ENCODE data around the gene RPL10.
"Not testable (repeated sequence)": the region's sequence is repeated elsewhere in the genome, so short reads cannot be mapped to it uniquely, and the experiment has no call there.

The RPL10 gene

GRCh38 chrX:154378799-154379568 lies 19.2 kb upstream of the RPL10 start, which contains the start of gene EMD:
Gene EMD (plus strand): TSS chrX:154379295. CDS start chrX:154379485, 190 bp downstream.
- DNase-seq, result peak; percentile 97

DNA sequence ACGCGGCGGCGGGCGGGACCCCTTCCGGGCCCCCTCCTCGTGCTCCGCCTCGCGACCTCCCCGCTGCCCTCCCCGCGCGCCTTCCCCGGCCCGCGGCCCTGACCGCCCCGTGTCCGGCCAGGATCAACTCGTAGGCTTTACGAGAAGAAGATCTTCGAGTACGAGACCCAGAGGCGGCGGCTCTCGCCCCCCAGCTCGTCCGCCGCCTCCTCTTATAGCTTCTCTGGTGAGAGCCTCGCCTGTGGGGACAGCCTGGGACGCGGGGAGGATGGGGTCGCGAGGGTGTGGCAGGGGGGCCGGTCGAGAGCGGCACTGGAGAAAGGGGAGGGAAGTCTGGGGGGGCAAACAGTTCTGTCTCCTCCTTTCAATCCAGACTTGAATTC lies 18.6 kb upstream of the RPL10 start:
- no peak for DNase-seq

- no peak for DNase-seq
Measured at GRCh38 chrX:154380153-154380552, 18.0 kb upstream of the RPL10 start.

- no peak for DNase-seq
Measured at GRCh38 chrX:154380787-154381186, 17.4 kb upstream of the RPL10 start.

- DNase-seq, result no peak
Measured at GRCh38 chrX:154381271-154381670, 16.9 kb upstream of the RPL10 start.

DNA sequence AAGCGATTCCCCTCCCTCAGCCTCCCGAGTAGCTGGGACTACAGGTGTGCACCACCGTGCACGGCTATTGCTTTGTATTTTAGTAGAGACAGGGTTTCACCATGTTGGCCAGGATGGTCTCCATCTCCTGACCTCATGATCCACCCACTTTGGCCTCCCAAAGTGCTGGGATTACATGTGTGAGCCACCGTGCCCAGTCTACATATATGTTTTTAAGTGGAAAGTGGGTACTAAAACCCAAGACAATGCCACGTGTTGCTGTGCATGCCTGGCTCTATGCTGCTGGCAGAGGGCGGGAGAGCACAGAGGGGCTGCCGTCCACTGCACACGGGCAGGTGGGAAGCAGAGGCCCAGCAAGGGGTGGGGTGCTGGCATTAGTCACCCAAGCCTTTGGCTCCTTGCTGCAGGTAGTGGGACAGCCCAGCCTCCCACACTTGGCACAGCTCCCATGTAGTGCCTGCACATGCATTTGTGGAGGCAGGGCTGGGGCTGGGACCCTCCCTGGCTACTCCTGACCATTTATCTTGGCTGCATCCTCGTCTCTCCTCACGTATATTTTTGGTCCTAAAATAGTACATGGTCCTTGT lies 15.6 kb upstream of the RPL10 start:
- no peak for DNase-seq

DNA sequence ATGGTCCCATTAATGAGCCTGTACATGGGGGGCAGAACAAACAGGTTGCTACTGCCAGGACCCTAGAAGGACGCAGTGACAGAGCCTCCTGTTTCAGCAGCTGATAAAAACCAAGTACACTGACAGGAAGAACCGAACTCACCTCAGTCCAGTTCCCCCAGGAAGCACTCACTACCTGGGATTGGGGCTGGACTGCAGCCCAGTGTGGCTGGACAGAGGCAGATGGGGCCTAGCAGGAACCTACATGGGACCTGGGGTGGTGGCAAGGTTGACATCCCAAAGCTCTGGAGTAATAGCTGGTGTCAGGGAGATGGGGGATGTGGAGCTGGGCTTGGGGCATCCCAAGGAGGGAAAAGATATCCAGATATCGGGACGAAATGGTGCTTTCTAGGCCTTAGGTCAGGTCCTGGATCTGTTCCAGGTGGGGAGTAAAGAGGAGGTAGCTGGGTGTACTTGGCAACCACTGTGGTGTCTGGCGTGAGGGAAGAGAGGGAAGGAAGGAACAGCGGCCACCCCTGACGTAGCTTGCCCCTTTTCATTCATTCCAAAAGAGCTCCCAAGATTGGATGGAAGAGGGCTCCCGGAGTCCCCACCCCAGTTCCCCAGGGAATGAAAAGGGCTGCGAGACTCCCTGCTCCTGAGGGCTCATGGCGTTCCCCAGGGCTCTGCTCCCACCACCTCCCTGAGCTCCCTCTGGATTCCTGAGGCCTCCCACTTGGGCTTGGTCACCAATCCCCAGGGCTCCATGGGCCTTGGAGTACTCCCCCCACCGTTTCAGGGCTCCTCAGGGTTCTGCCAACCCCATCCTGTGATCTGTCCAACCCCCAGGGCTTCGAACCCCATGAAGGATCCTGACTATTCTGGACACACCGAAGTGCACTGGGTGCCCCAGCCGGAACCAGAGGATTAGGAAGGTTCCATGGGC lies 14.6 kb upstream of the RPL10 start:
- no peak for DNase-seq

DNA sequence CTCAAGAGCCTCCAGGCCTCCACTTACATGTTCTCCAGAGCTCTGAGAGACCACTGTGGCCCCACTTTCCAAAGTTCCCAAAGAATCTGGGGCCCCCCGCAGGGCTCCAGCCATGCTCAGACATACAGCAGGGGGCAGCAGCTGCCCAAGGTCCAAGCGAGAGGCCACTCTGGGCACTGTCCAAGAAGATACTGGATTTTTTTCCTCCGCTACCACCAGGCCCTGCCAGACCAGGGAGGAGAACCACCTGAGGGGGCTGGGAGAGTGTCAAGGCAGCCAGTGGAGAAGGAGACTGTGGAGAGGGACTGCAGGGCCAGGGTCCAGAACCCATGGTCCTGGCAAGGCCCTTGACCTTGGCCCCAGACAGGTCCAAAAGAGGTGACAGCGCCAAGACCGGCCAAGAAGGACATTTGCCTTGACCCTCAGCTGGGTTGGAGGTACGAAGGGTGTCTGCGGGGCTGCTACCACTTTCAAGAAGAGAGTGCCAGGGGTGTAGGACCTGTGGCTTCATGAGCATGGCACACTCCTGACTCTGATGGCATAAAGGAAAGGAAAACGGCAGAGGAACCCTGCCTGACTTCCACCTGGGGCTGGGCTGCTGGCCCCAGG lies 13.8 kb upstream of the RPL10 start:
- DNase-seq, result no peak

DNA sequence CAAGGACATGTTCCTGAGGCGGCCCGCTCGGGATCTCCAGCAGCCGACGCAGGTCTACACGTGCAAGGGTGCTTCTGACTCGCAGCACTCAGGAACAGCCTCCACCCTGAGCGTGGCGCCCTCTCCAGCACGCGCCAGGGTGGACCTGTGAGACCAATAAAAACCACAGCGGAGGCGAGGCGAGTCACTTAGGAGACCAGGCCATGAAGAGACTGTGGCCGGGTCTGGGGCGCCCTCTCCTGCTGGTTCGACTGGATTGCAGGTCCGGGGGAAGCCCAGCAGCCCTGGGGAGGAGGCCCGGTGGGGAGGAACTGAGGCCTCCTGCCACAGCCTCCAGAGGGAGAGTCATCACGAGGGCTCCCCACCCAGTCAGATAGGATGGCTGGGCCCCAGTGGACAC lies 10.1 kb upstream of the RPL10 start:
- DNase-seq, result not testable (repeated sequence)

- DNase-seq, result not testable (repeated sequence)
Measured at GRCh38 chrX:154388649-154389048, 9.5 kb upstream of the RPL10 start.

GRCh38 chrX:154389812-154390747 lies 8.1 kb upstream of the RPL10 start:
- DNase-seq, result not testable (repeated sequence)

- DNase-seq, result not testable (repeated sequence)
Measured at GRCh38 chrX:154396363-154396762, 1.8 kb upstream of the RPL10 start.

- peak; percentile 83 for DNase-seq
Measured at GRCh38 chrX:154396973-154397887, 947 bp upstream of the RPL10 start.

GRCh38 chrX:154398668-154399526 lies 720 bp downstream of the RPL10 start:
- peak; percentile 87 for DNase-seq

DNA sequence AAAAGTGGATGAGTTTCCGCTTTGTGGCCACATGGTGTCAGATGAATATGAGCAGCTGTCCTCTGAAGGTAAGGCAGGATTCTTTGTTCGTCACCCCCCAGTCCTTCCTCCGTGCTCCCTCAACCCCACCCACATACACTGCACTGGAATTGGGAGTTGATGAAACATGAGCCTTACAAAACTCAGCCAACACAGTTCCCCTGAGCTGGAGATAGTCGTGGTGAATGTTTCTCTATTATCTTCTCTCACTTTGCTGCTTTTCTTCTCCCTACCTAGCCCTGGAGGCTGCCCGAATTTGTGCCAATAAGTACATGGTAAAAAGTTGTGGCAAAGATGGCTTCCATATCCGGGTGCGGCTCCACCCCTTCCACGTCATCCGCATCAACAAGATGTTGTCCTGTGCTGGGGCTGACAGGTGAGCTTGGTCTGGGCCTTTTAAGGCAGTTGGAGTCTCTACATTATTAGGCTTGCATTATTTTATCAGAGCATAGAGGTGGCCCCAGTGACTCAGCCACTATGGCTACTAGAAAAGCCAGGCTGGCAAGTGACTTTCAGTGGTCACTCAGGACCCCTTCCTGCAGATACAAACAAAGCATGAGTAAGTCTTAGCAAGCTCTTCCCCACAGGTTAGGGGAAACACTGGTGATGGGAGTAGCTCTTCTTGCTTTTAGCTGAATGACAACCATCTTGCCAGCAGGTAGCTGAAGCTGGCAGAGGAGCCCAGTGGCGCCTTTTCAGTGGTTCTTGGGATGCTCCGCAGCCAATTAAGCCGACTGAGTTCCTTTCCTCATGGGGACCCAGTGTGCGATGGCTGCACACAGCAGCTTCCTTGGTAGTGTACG lies 1.6 kb downstream of the RPL10 start:
- DNase-seq, result peak; percentile 32

- DNase-seq, result peak; percentile 11
Measured at GRCh38 chrX:154400369-154400817, 2.2 kb downstream of the RPL10 start.

- no peak for DNase-seq
Measured at GRCh38 chrX:154401045-154401799, 3.0 kb downstream of the RPL10 start.
